D341Med (cell line): Measurements from ENCODE around the gene BMERB1.
"Not testable (repeated sequence)": the region's sequence is repeated elsewhere in the genome, so short reads cannot be mapped to it uniquely, and the experiment has no call there.

Source experiments
- DNase-seq: peaks from one replicate; pipeline ENCODE4 v3.0.0; 2012; ENCODE audit warnings: low spot score

BMERB1 gene

DNA sequence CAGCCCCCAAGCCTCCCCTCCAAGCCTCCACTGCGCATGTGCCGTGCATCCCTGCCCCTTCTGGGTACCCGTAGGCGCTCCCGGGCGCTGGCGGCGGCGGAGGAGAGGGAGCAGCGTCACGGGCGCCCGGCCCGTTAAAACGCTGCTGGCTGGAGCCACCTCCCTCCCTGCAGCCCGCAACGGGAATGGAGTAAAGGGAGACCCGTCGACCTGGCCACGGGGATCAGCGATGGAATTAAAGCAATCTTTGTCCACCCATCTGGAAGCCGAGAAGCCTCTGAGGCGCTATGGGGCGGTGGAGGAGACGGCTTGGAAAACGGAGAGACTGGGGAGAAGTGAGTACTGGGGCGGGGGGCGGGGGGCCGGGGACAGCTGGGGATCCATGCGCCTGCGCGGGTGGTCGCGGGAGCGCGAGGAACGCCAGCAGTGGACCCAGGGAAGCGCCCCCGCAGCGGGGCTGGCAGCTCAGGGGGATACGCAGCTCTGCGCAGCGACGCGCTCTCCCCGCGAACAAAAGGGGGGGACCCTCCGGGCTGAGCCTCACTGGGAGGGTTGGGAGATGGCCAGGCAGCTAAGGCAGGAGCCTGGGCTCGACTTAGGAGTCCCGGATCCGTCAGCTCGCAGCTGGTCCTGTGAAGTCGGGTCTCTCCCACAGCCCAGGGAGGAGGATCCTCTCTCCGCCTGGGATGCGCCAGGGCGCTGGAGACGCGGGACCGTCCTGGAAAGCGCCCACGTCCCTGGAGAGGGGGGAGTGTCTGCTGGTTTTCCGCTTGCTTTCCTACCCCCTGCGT lies at the start of gene BMERB1:
BMERB1 (plus strand) TSS at position 164 of the 791 bp plus-strand sequence; CDS start at position 230, 66 bp downstream.
- peak; percentile 90 for DNase-seq

DNA sequence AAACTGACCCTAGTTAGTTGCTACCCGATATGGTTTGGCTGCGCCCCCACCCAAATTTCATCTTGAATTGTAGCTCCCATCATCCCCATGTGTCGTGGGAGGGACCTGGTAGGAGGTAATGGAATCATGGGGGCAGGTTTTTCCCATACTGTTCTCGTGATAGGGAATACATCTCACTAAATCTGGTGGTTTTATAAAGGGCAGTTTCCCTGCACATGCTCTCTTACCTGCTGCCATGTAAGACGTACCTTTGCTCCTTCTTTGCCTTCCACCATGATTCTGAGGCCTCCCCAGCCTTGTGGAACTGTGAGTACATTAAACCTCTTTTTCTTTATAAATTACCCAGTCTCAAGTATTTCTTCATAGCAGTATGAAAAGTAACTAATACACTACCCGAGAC lies 46.3 kb upstream of the BMERB1 start:
- not testable (repeated sequence) for DNase-seq

DNA sequence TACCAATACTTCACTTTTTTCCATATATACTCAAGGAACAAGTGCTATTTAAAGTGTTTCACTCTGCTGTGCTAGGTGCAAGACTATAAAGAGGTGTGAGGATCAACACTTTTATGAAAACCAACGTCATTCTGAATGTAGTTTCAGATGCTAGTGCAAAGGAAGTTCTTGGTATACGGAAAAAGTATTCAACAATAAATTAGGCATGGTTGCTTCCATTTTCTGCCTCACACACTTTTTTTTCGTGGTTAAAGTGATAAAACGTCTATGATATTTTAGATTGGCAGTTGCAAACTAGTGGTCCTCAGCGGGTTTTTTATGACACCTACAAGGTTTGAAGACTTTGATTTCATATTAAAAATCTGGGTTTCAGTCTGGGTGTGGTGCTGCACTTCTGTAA lies 44.5 kb upstream of the BMERB1 start:
- DNase-seq = not testable (repeated sequence)

DNA sequence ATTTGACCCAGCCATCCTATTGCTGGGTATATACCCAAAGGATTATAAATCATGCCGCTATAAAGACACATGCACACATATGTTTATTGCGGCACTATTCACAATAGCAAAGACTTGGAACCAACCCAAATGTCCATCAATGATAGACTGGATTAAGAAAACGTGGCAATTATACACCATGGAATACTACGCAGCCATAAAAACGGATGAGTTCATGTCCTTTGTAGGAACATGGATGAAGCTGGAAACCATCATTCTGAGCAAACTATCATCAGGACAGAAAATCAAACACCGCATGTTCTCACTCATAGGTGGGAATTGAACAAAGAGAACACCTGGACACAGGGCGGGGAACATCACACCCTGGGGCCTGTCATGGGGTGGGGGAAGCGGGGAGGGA lies 41.4 kb upstream of the BMERB1 start:
- DNase-seq = not testable (repeated sequence)

DNA sequence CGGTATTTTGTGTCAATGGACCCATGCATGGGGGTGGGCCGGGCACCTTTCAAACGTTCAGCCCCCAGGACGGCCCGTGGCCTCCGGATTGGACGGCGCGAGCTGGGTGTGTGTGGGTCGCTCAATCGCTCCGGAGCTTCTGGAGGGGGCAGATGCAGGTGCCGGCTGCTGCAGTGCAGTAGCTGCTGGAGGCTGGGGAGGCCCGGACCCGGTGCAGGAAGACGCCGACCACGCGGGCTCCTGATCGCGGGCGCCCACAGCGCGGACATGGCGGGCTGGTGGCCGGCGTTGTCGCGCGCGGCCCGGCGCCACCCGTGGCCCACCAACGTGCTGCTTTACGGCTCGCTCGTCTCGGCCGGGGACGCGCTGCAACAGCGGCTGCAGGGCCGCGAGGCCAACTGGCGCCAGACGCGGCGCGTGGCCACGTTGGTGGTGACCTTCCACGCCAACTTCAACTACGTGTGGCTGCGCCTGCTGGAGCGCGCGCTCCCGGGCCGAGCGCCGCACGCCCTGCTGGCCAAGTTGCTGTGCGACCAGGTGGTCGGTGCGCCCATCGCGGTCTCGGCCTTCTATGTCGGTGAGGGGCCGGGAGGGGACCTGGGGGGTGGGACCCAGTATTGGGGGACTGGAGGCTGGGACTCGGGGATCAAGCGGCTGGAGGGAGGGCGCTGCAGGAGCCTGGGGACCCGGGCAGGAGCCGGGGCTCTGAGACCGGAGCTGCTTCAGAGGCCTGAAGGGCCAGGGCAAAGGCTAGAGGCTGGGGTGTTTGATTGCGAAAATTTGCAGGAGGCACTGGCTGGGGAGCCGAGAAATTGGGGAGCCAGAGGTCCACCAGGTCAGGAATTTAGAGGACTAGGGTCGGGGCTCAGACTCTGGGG lies 38.5 kb upstream of the BMERB1 start, which contains the start of gene MPV17L:
MPV17L (plus strand) TSS at position 124 of the 878 bp plus-strand sequence; CDS start at position 268, 144 bp downstream.
- DNase-seq = peak; percentile 81

DNA sequence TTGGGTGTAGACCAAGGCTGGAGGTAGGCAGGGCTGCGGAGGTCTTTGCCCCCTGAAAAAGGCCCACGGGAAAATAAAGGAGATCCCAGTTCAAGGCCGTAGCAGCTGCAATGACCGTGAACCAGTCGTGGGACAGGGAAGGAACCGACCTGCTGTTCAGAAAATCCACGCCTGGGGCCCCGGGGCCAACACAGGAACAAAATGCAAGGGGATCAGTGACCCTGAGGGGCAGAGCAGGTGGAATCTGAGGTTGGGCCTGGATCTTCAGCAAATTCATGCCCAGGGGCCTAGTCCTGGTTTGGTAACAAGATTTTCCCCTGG lies 37.9 kb upstream of the BMERB1 start:
- not testable (repeated sequence) for DNase-seq

DNA sequence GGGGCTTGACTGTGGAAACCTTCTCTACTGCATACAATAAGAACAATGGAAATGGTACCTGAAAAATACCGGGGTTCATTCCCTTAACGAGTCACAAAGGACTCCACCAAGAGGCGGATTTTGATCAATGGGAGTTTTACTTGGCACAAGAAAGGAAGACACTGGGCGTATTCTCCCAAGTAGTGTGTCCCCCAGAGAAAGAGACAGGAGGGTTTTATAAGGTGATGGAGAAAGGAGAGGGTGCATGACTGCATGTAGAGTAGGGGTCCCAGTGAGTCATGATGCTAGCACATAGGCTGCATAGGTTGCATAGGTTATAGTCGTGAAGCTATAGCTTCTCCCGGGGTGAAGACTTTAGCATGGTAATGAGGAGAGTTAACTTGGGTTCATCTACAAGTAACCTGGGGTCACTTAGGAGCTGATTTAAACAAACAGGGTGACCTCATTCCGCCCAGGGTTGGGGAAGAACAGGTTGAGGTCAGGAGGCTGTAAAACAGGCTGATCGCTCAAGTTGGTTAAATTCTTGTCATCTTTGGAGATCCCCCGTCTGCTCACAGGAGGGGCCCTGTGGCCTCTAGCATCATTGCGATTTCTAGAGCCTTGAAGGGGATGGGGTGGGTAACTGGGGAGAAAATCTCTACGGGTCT lies 37.3 kb upstream of the BMERB1 start:
- no peak for DNase-seq

DNA sequence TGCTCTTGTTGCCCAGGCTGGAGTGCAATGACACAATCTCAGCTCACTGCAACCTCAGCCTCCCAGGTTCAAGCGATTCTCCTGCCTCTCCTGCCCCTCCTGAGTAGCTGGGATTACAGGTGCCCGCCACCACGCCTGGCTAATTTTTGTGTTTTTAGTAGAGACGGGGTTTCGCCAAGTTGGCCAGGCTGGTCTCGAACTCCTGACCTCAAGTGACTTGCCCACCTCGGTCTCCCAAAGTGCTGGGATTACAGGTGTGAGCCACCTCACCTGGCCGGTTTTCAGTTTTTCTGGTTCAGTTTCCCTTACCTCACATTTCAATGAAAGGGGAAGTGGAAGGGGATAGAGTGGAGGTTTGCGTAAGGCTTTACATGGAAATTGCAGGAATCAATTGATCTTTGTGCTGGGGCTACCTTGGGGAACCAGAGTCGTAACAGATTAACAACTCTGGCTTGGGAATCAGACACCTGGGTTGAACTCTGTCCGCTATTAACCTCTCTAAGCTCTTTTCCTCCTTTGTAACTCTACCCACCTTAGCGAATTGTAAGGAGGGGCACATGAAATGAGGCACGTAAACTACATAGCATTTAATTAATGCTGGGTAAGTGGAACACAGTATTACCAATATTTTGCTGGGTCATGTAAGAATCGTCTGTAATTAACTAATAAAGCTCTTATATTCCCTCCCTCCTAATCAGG lies 35.6 kb upstream of the BMERB1 start:
- DNase-seq = no peak

GRCh38 chr16:15399317-15399716 lies 35.1 kb upstream of the BMERB1 start:
- DNase-seq = no peak

DNA sequence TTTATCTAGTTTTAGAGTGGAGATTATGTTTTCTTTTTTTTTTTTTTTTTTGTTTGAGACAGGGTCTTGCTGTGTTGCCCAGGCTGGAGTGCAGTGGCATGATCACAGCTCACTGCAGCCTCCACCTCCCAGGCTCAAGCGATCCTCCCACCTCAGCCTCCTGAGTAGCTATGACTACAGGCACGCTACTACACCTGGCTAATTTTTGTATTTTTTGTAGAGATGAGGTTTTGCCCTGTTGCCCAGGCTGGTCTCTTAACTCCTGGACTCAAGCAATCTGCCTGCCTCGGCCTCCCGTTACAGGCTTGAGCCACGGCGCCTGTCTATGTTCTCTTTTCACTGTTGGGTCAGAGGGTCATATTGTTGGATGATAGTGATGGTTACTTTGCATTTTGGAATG lies 34.1 kb upstream of the BMERB1 start:
- DNase-seq = not testable (repeated sequence)

GRCh38 chr16:15401972-15402371 lies 32.4 kb upstream of the BMERB1 start:
- no peak for DNase-seq

GRCh38 chr16:15403392-15403995 lies 30.9 kb upstream of the BMERB1 start:
- no peak for DNase-seq

GRCh38 chr16:15404091-15404490 lies 30.3 kb upstream of the BMERB1 start:
- not testable (repeated sequence) for DNase-seq

DNA sequence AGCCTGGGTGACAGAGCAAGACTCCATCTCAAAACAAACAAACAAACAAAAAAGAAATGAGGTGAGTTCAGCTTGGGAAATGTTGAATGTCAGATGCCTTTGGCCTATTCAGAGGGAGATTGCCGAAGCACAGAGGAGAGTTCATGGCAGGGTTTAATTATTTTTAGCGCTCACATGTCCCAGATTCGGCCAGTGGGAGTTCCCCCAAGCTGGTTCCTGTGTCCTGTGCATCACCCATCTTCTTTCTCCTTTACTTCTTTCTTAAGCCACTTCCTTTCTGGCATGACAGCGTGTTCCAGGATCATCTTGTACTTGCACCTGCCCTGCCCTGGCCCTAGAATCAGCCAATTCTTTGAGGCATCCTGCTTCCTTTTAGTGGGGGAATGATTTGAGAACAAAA lies 29.6 kb upstream of the BMERB1 start:
- no peak for DNase-seq

- not testable (repeated sequence) for DNase-seq
These were observed 26.6 kb upstream of the BMERB1 start for GRCh38 chr16:15407756-15408155.

DNA sequence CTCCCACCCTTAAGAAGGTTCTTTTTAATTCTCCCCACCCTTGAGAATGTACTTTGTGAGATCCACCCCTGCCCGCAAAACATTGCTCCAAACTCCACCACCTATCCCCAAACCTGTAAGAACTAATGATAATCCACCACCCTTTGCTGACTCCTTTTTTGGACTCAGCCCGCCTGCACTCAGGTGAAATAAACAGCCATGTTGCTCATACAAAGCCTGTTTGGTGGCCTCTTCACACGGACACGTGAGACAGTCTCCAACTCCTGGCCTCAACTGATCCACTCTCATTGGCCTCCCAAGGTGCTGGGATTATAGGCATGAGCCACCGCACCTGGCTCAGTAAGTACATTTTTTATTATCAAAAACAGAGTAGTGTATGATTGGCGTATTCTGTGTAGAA lies 24.9 kb upstream of the BMERB1 start:
- not testable (repeated sequence) for DNase-seq

DNA sequence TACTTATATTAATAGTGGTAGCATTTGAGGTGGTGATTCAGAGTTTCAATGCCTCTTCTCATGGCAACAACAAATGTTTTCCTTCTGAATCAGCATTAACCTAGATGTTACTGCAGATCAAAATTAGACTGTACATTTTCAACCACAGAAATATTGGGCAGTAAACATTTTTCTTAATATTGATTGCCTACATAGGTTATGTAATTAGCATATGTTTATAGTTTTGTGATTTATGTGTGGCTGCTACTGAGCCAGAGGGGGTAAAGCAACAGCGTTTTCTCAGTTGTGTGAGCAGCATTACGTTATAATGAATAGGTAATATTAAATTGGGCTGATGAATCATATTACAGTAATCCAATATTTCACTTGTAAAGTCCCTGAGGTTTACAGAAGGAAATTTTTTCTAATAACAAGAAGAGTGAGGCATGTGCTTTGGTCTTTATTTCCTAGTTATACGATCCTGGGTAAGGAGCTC lies 18.8 kb upstream of the BMERB1 start:
- DNase-seq = no peak

DNA sequence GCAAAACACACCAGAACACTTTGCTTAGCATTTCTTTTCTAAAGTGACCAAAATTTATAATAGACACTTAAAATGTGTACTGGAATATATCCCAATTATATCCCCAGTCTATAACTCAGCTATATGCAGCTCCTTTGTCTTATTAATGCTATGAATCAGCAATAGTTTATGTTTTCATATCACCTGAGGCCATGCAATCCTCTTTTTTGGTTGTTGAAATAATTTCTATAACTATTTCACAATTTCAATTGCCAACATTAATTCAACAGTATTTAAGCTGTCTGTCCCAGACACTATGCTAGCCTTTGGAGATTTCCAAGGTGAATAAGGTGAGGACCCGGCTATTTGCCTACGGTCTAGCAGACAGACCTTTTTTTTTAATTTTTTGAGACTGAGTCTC lies 17.2 kb upstream of the BMERB1 start:
- no peak for DNase-seq

- no peak for DNase-seq
These were observed 16.2 kb upstream of the BMERB1 start for GRCh38 chr16:15418206-15418605.

GRCh38 chr16:15421696-15422095 lies 12.7 kb upstream of the BMERB1 start:
- not testable (repeated sequence) for DNase-seq

DNA sequence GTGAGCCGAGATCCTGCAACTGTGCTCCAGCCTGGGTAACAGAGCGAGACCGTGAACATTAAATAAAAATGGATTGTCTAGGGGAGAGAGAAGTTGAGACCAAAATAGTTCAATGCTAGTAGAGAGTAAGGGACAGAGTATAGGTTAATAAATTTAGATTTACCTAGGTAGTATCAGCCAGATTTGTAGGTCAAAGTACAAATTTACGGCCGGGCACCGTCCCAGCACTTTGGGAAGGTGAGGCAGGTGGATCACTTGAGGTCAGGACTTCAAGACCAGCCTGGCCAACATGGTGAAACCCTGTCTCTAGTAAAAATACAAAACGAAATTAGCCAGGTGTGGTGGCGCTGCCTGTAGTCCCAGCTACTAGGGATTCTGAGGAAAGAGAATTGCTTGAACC lies 12.2 kb upstream of the BMERB1 start:
- no peak for DNase-seq
